Activated CD4-positive, alpha-beta T cell treated with anti-CD3 and anti-CD28 coated beads, Interleukin-2, amount 50 U/mL, for 1 hour (primary cell): ENCODE data around the gene SPATA2.
A peak's percentile ranks its signal among the peaks of the same experiment; 100 is the strongest.
"Not testable (repeated sequence)": the region's sequence is repeated elsewhere in the genome, so short reads cannot be mapped to it uniquely, and the experiment has no call there.

Source experiments
- DNase-seq: peaks from one replicate; pipeline ENCODE4 v3.0.0-alpha.2; 2020

Gene SPATA2

DNA sequence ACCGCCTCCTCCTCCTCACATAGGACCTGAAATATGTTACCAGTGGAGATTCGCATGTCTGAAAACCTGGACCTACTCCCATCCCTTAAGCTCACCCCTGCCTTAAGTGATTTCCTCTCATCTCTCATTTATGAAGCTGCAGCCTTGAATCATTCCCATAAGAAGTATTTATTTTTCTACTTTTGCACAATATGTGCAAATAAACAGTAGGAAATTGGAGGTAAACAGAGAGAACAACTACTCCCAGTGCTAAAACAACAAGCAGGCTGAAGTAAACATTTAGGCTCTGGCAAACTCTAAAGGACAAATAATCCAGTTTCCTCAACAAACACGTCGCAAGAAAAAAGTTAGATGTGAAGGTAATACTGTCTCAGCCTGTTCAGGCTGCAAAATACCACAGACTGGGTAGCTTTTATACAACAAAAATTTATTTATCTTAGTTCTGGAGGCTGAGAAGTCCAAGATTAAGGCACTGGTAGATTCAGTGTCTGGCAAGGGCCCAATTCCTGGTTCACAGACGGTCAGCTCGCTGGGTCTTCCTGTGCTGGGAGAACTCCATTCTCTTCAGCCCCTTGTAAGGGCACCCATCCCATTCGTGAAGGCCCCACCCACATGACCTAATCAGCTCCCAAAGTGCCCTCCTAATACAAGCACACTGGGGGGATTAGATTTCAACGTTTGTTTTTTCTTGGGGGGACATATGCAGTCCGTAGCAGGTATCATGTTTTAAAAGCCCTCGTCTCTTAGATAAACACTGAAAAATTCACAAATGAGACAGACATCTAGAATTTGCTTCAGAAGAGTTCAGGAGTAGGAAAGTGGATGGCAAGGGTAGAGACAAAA is 15.6 kb downstream of the SPATA2 start:
- no peak for DNase-seq

GRCh38 chr20:49896204-49896603 is 19.1 kb downstream of the SPATA2 start:
- no peak for DNase-seq

- not testable (repeated sequence) for DNase-seq
Measured at GRCh38 chr20:49895474-49896093, 19.7 kb downstream of the SPATA2 start.

DNA sequence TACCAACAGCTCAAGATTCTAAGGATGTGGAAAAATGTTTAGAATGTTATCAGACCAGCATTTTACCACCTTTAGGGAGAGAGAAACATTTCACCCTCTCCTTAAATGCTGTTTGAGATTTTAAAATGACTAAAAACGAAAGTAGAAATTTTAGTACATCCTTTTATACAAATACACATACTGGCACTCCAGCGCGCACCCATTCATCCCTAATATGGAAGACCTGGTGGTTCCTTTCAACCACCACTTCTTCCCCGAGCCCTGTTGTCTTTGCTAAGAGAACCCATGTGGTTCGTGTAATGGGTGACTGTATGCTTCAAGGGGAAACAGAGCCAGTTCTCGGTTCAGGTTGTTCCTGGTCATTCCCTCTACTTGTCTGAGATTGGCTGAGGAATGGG is 21.3 kb downstream of the SPATA2 start:
- no peak for DNase-seq

DNA sequence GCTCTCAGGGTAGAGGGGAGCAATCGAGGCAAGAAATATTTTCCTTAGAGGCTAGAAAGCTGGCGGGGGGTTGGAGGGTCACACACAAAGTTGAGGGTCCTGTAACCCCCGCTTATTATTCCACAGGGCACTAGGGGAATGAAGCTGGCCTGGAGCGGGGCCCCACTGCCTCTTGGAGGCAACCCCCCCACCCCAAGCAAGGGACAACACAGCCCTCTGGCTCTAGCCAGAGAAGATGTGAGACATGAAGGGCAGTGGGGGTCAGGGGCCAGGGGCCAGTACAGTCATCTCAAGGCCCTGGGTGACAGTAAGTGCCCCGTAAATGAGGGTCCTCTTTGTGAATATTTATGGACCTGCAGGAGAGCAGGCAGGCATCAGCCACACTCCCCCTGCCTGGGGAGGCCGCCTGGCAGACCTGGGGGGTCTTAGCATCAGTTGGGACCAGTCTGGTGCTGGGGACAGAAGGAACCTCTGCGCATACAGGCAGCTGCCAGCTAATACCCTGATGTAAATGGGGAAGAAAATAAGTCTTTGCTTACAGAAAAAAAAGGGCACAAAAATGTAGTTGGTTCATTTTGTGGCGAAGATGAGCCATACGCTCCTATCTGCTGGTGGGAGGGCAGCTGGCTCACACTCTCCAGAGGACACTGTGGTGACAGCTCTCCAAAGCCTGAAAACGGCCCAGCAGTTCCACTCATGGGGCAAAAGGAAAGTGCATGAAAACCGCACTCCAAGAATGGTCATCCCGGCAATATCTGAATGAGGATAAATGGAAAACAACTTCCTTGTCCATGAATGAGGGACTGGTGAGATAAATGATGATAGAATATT is 21.9 kb downstream of the SPATA2 start:
- DNase-seq, result no peak

- DNase-seq, result no peak
Measured at GRCh38 chr20:49892817-49893216, 22.5 kb downstream of the SPATA2 start.

GRCh38 chr20:49892260-49892659 is 23.1 kb downstream of the SPATA2 start:
- DNase-seq, result no peak

DNA sequence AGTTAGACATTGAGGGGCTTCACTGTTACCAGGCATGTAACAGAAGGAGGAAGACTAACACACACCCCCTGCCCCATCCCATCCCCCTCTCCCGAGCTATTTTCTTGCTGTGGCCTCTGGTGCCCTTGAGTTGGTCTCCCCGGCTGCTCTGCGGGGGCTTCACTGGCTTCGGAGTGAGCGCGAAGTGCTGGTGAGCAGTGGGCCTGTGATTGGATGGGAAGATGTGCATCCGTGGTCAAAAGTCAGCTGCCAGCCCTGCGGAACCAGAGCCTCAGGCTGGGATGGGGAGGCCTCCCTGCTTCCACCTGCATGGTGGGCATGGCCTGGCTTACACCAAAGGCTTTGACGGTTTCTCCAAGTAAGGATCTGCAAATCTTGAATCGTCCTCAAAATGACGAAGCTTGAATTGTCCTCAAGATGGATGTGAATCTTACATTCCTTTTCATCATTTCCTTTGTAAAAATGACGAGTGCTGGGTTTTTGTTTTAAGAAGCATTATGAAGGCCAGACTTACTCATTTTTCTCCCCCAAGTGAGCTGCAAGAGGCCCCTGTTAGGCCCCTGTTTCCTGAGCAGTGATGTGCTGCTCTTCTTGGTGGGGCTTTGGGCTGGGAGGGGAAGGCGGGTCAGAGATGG is 23.7 kb downstream of the SPATA2 start:
- no peak for DNase-seq

- DNase-seq, result no peak
Measured at GRCh38 chr20:49890471-49891361, 24.6 kb downstream of the SPATA2 start.

DNA sequence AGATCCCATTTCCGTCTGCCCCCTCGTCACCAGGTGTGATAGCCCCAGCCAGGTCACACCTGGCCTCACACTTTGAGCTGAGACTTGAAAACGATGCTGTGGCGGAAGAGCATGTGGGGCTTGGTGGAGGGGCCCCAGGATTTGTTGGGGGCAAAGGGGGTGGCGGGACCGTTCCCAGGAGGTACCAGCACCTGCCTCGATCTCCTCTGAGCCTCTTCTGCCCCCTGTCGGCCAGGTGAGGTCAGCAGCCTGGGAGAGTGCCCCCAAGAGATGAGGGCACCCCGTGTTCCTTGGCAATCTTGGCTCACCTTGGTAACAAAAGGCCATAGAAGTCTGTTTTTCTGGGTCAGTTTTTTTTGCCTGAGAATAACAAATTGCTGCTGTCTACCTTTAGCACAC is 25.4 kb downstream of the SPATA2 start:
- no peak for DNase-seq

GRCh38 chr20:49889001-49889934 is 26.1 kb downstream of the SPATA2 start:
- no peak for DNase-seq

DNA sequence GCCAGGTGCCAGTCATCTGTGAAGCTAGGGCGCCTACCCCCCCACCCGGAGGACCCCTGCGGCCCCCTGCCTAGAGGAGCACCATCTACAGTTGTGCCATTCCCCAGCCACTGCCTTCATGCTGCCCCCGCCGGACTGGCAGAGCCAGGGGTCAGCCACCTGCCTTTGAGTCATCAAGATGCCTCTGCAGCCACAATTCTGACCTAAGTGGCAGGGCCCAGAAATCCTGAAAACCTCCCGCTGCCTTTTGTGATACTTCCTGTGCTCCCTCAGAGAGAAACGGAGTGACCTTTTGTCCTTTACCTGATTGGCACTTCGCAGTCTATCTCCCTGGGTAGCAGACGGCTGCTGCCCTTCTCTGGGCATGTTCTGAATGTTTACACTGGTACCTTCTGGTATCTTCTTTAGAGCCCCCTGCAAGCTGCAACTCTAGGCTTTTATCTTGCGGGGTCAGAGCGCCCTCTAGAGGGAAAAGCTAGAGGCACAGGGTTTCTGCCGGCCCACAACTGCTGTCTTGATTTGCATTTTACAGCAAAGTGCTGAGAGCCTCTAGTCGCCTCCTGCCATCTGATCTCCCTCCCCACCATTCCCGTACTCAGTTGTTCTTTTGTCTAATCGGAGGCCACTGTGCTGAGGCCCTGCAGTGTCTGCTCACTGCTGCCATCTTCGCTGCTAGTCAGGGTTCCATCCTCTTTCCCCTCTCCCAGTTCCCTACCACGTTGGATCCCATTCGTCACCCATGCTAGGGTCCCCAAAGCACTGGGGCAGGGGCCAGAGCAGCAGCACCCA is 26.9 kb downstream of the SPATA2 start:
- peak; percentile 51 for DNase-seq

GRCh38 chr20:49887251-49888211 is 27.8 kb downstream of the SPATA2 start:
- DNase-seq, result no peak

- DNase-seq, result no peak
Measured at GRCh38 chr20:49886571-49887213, 28.6 kb downstream of the SPATA2 start.

- no peak for DNase-seq
Measured at GRCh38 chr20:49885558-49886332, 29.6 kb downstream of the SPATA2 start.

DNA sequence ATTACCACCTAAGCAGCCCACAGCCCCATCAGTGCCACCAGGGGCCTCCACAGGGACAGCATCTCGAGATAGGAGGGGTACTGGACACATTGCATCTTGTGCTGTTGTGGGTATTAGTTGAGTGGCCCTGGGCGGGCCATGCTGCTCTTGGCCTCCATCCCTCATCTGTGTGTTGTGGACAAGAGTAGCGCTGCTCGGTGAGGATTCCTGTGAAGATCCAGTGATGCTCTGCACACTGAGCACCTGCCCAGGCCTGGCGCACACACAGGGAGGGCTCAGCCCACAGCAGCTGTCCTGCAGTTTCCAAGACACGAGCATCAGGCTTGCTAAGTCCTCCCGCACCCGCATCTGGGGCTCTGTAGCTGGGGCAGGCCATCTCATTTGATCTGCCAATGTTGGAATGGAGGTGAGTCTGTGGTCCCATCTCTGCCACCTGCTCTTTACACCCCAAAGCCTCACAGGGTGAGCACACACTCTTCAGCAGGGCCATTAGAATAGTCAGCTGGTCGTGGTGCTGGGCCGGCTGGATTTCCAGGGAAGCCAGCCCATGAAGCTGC is 32.0 kb downstream of the SPATA2 start:
- DNase-seq, result no peak
